ENCODE data around the gene KIF24. TPM values are rescaled to one million over a fixed set of nuclear protein-coding genes. Genes with fewer than 3 reads are reported as not detected.
"Not testable (repeated sequence)": the region's sequence is repeated elsewhere in the genome, so short reads cannot be mapped to it uniquely, and the experiment has no call there.

The KIF24 gene
- total RNA-seq, 2 experiments from 2014 or later, result 9.3 to 13.6 TPM

- peaks cover 11% of the 10 kb centered on the region for H3K9me3 Mint-ChIP-seq (ENCODE audit: low read depth)
- H3K4me1 Mint-ChIP-seq, result peaks cover 12% of the 10 kb centered on the region
- ATAC-seq (peak; percentile 38), DNase-seq (no peak)
- CTCF ChIA-PET, result interaction anchor here (1.1 kb wide), 2 partner anchors 8 to 40 kb away, joined by 3 to 5 read pairs; no protein-coding TSS in a partner anchor
- H3K27ac Mint-ChIP-seq, result no peak overlapping the region
- no peak overlapping the region for H3K4me3 Mint-ChIP-seq
- peaks cover 46% of the 10 kb centered on the region for H3K36me3 Mint-ChIP-seq
- H3K27me3 Mint-ChIP-seq, result no peaks in the 10 kb centered on the region
Measured at GRCh38 chr9:34370970-34371880, 42.2 kb upstream of the KIF24 start.

GRCh38 chr9:34370335-34370969 lies 41.4 kb upstream of the KIF24 start:
- CTCF ChIA-PET, result interaction anchor here (1.1 kb wide), 2 partner anchors 9 to 39 kb away, joined by 3 to 5 read pairs; no protein-coding TSS in a partner anchor

GRCh38 chr9:34369636-34370035 lies 40.6 kb upstream of the KIF24 start:
- H3K36me3 Mint-ChIP-seq, result peaks cover 46% of the 10 kb centered on the region
- no peaks in the 10 kb centered on the region for H3K27me3 Mint-ChIP-seq
- peaks cover 4% of the 10 kb centered on the region for H3K4me1 Mint-ChIP-seq
- no peak overlapping the region for H3K4me3 Mint-ChIP-seq
- ATAC-seq (no peak), DNase-seq (no peak)
- peaks cover 11% of the 10 kb centered on the region for H3K9me3 Mint-ChIP-seq (ENCODE audit: low read depth)
- H3K27ac Mint-ChIP-seq, result no peak overlapping the region
- CTCF ChIA-PET, result interaction anchor here (1.1 kb wide), 1 partner anchor 39 kb away, joined by 3 read pairs; no protein-coding TSS in a partner anchor

More at GRCh38 chr9:34370335-34370969, 41.4 kb upstream of the KIF24 start:
- ATAC-seq, result no peak
- Mint-ChIP-seq H3K27me3 (no peaks in the 10 kb centered on the region), H3K9me3 (ENCODE audit: low read depth) (peaks cover 11% of the 10 kb centered on the region), H3K4me3 (no peak overlapping the region), H3K27ac (no peak overlapping the region), H3K36me3 (peaks cover 46% of the 10 kb centered on the region), H3K4me1 (peaks cover 4% of the 10 kb centered on the region)
- DNase-seq, result no peak

GRCh38 chr9:34368796-34369195 lies 39.7 kb upstream of the KIF24 start:
- H3K9me3 Mint-ChIP-seq (ENCODE audit: low read depth), result peaks cover 11% of the 10 kb centered on the region
- peaks cover 46% of the 10 kb centered on the region for H3K36me3 Mint-ChIP-seq
- H3K4me3 Mint-ChIP-seq, H3K27me3 Mint-ChIP-seq, H3K27ac Mint-ChIP-seq, DNase-seq, ATAC-seq: not testable (repeated sequence)
- CTCF ChIA-PET, result interaction anchor here (0.9 kb wide), 1 partner anchor 10 kb away, joined by 4 read pairs; no protein-coding TSS in a partner anchor
- H3K4me1 Mint-ChIP-seq, result peaks cover 11% of the 10 kb centered on the region

- peaks cover 17% of the 10 kb centered on the region for H3K4me1 Mint-ChIP-seq
- H3K9me3 Mint-ChIP-seq (ENCODE audit: low read depth), result peaks cover 11% of the 10 kb centered on the region
- H3K27me3 Mint-ChIP-seq, H3K27ac Mint-ChIP-seq, DNase-seq, ATAC-seq, CTCF ChIA-PET, H3K4me3 Mint-ChIP-seq: not testable (repeated sequence)
- H3K36me3 Mint-ChIP-seq, result peaks cover 45% of the 10 kb centered on the region
Measured at GRCh38 chr9:34367751-34368410, 38.8 kb upstream of the KIF24 start.

GRCh38 chr9:34366365-34366764 lies 37.3 kb upstream of the KIF24 start:
- no peaks in the 10 kb centered on the region for H3K27me3 Mint-ChIP-seq
- H3K36me3 Mint-ChIP-seq, result peaks cover 35% of the 10 kb centered on the region
- H3K27ac Mint-ChIP-seq, result no peak overlapping the region
- H3K4me3 Mint-ChIP-seq, result no peak overlapping the region
- CTCF ChIA-PET, result interaction anchor here (1.2 kb wide), 1 partner anchor 9 kb away, joined by 3 read pairs; no protein-coding TSS in a partner anchor
- peaks cover 11% of the 10 kb centered on the region for H3K9me3 Mint-ChIP-seq (ENCODE audit: low read depth)
- ATAC-seq (no peak), DNase-seq (peak; percentile 2)
- H3K4me1 Mint-ChIP-seq, result peaks cover 18% of the 10 kb centered on the region

- CTCF ChIA-PET, result interaction anchor here (0.8 kb wide), 2 partner anchors 10 to 16 kb away, joined by 3 to 4 read pairs; no protein-coding TSS in a partner anchor
- H3K27ac Mint-ChIP-seq, result no peak overlapping the region
- H3K9me3 Mint-ChIP-seq (ENCODE audit: low read depth), result peaks cover 8% of the 10 kb centered on the region
- ATAC-seq (no peak), DNase-seq (peak; percentile 7)
- H3K27me3 Mint-ChIP-seq, result no peaks in the 10 kb centered on the region
- H3K4me3 Mint-ChIP-seq, result no peak overlapping the region
- H3K36me3 Mint-ChIP-seq, result peaks cover 24% of the 10 kb centered on the region
- peaks cover 18% of the 10 kb centered on the region for H3K4me1 Mint-ChIP-seq
Measured at GRCh38 chr9:34365282-34365681, 36.2 kb upstream of the KIF24 start.

- CTCF ChIA-PET, result interaction anchor here (1.0 to 1.2 kb wide), 4 partner anchors 14 to 30 kb away, joined by 3 to 4 read pairs (median 3); no protein-coding TSS in a partner anchor
- peak; percentile 49 for ATAC-seq
- peaks cover 6% of the 10 kb centered on the region for H3K9me3 Mint-ChIP-seq (ENCODE audit: low read depth)
- H3K27ac Mint-ChIP-seq, result no peak overlapping the region
- no peak overlapping the region for H3K4me3 Mint-ChIP-seq
- H3K36me3 Mint-ChIP-seq, result peaks cover 19% of the 10 kb centered on the region
- DNase-seq, result no peak
- H3K27me3 Mint-ChIP-seq, result no peaks in the 10 kb centered on the region
- peaks cover 18% of the 10 kb centered on the region for H3K4me1 Mint-ChIP-seq
Measured at GRCh38 chr9:34363619-34364351, 34.7 kb upstream of the KIF24 start.

- CTCF ChIA-PET, result interaction anchor here (0.6 kb wide), 1 partner anchor 191 kb away, joined by 4 read pairs; no protein-coding TSS in a partner anchor
- peaks cover 4% of the 10 kb centered on the region for H3K9me3 Mint-ChIP-seq (ENCODE audit: low read depth)
- peaks cover 11% of the 10 kb centered on the region for H3K36me3 Mint-ChIP-seq
- H3K27me3 Mint-ChIP-seq, result no peaks in the 10 kb centered on the region
- no peak for ATAC-seq
- peaks cover 18% of the 10 kb centered on the region for H3K4me1 Mint-ChIP-seq
- H3K27ac Mint-ChIP-seq, result no peak overlapping the region
- H3K4me3 Mint-ChIP-seq, result no peak overlapping the region
- no peak for DNase-seq
Measured at GRCh38 chr9:34362614-34363214, 33.6 kb upstream of the KIF24 start.

- CTCF ChIA-PET, H3K27me3 Mint-ChIP-seq, DNase-seq, H3K27ac Mint-ChIP-seq, H3K4me3 Mint-ChIP-seq, H3K4me1 Mint-ChIP-seq, ATAC-seq: not testable (repeated sequence)
- peaks cover 12% of the 10 kb centered on the region for H3K9me3 Mint-ChIP-seq (ENCODE audit: low read depth)
- H3K36me3 Mint-ChIP-seq, result peaks cover 17% of the 10 kb centered on the region
Measured at GRCh38 chr9:34352957-34353356, 23.9 kb upstream of the KIF24 start.

- H3K4me1 Mint-ChIP-seq; ATAC-seq; H3K27ac Mint-ChIP-seq; CTCF ChIA-PET; H3K4me3 Mint-ChIP-seq; H3K9me3 Mint-ChIP-seq (ENCODE audit: low read depth); H3K27me3 Mint-ChIP-seq; DNase-seq: not testable (repeated sequence)
- H3K36me3 Mint-ChIP-seq, result peaks cover 17% of the 10 kb centered on the region
Measured at GRCh38 chr9:34352122-34352652, 23.1 kb upstream of the KIF24 start.

- Mint-ChIP-seq H3K9me3 (ENCODE audit: low read depth) (no peaks in the 10 kb centered on the region), H3K36me3 (peaks cover 6% of the 10 kb centered on the region), H3K27me3 (no peaks in the 10 kb centered on the region), H3K4me3 (no peak overlapping the region), H3K4me1 (no peaks in the 10 kb centered on the region), H3K27ac (no peak overlapping the region)
- CTCF ChIA-PET, result interaction anchor here (1.2 kb wide), 1 partner anchor 17 kb away, joined by 3 read pairs; no protein-coding TSS in a partner anchor
- no peak for ATAC-seq
- DNase-seq, result no peak
Measured at GRCh38 chr9:34349324-34349723, 20.3 kb upstream of the KIF24 start.
